HG03108 (cell line): ENCODE data around the gene GPLD1.

Experiments
- ATAC-seq: cut with Tn5 transposase; IDR thresholded peaks from one replicate; pipeline ENCODE4 v1.9.1; 2021; ENCODE audit warnings: moderate library complexity; ENCODE audit not compliant: unreplicated experiment

The GPLD1 gene

GRCh38 chr6:24501914-24502313, 12.5 kb upstream of the GPLD1 start:
- ATAC-seq, result no peak

DNA sequence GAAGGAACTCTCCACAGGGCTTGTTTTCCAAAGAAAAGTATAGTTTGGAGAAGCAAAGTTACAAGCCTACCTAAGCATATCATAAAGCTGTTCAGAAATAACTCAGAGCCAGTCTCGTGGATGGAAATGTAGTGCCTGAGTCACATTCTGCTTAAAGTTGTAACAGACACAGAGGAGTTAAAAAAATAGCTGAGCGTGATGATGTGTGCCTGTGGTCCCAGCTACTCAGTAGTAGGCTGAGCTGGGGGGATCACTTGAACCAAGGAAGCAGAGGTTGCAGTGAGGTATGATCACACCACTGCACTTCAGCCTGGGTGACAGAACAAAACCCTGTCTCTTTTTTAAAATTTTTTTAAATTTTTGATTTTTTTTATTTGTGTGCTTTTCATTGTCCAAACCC, 12.0 kb upstream of the GPLD1 start:
- no peak for ATAC-seq

GRCh38 chr6:24500683-24501082, 11.3 kb upstream of the GPLD1 start:
- ATAC-seq, result no peak

DNA sequence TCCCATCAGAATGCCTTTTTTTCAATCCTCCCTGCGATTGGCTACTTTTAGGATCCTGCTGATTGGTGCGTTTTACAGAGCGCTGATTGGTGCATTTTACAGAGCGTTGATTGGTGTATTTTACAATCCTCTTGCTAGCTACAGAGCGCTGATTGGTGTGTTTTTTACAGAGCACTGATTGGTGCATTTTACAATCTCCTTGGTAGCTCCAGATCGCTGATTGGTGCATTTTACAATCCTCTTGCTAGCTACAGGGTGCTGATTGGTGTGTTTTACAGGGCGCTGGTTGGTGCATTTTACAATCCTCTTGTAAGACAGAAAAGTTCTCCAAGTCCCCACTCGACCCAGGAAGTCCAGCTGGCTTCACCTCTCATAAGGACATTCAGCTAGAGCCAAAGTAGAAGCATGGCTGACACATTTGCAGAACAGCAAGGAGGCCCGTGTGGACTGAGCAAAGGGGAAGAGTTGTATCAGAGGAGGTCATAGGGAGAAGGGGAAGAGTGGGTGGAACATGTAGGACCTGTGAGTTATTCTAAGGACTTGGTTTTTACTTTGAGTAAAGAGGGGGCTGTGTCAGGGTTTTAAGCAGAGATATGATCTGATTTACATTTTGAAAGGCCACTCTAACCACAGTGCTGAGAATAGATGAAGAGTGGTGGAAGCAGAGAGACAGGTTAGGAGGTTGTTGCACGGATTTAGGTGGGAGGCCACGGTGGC, 8.0 kb upstream of the GPLD1 start:
- ATAC-seq, result no peak

DNA sequence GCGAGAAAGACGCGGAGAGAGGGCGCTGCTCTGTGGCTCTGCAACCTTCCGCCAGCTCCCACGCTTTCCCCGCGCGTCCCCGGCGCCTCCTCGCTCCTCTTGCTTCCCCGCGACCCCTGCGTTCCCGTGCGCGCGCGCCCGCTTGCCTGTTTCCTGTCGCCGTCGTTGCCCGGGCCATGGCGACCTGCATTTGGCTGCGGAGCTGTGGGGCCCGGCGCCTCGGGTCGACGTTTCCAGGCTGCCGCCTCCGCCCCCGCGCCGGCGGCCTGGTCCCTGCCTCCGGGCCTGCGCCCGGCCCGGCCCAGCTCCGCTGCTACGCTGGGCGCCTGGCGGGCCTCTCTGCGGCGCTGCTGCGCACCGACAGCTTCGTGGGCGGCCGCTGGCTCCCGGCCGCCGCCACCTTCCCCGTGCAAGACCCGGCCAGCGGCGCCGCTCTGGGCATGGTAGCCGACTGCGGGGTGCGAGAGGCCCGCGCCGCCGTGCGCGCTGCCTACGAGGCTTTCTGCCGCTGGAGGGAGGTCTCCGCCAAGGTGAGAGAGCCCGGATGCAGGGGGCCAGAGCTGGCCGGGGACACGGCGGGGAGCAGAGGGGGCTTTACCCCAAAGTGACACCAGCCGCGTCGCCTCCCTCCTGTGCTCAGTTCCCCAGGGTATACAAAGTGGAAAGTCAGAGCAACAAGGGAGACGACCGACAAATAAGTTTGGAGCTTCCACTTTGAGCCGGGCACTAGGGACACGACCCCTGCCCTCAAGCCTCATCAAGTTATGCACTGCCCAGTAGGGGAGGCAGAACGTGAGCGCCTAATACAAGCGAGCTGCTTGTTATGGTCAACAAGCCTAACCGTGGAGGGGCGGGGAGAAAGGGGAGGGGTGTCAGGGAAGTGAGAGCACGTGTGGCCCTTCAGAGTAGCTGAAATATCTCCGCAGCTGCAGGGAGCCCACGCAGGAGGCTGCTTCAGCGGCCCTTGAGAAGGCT, 5.7 kb upstream of the GPLD1 start, which contains the start of gene ALDH5A1:
ALDH5A1 (plus strand) TSS at position 149 of the 975 bp plus-strand sequence; CDS start at position 177, 28 bp downstream.
- peak; percentile 60 for ATAC-seq

GRCh38 chr6:24493945-24494820, 4.8 kb upstream of the GPLD1 start:
- ATAC-seq, result no peak

GRCh38 chr6:24492475-24492874, 3.1 kb upstream of the GPLD1 start:
- ATAC-seq, result no peak

DNA sequence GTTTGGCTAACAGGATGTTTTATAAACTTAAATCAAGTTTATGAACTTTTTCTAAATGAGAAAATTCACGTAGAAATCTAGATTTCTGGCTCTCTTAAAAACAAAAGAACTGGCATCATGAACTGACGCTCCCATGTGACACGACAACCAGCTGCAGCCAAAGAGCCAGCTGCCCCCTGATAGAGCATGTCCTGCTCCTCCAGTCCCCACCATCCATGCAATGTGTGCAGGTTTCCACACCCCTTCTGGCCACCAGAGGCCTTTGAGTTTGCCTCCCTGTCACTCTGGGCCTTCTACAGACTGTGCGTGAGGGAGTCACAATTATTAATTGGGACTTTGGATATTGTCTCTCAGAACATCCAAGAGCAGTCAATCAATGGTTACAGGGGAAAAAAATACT, 1.6 kb upstream of the GPLD1 start:
- ATAC-seq, result no peak

DNA sequence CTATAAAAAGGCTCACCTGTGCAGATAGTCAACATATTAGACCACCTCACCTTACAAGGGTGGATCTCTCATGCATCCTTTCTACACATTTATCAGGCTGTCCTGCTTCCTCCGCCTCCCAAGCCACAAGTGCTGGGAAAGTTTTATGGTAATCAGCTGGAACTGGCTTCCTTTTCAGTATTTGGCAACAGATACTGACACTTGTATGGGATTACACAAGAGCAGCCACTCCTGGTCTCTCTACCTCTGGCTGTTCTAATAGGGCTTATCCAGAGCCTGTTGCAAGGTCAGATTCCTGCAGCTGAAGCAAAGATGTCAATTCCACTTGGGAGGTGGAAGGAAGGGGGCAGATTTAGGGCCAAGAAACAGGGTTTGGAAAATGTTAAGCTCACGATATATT, 503 bp upstream of the GPLD1 start:
- no peak for ATAC-seq

- ATAC-seq, result no peak
Observed at GRCh38 chr6:24486065-24486464, 3.3 kb downstream of the GPLD1 start.

GRCh38 chr6:24484657-24485323, 4.6 kb downstream of the GPLD1 start:
- ATAC-seq, result no peak

GRCh38 chr6:24481449-24481848, 7.9 kb downstream of the GPLD1 start:
- no peak for ATAC-seq

DNA sequence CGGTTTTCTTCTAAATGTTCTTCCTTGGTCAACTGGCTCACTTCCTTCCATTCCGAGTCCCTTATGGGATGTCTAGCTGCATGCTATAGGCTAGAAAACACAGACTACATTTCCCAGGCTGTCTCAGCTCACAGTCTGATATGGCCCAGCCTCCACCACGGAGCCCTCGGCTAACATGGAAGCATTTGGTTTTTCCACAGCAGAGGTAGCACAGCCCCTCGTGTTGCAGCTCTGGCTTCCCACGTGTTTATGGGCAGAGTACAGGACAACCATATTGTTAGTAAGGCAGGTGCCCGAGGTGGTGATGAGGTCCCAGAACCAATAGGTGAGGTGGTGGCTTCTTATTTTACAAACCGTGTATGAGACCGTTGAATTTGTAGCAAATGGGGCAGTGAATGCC, 8.7 kb downstream of the GPLD1 start:
- no peak for ATAC-seq

- ATAC-seq, result no peak
Observed at GRCh38 chr6:24478903-24479302, 10.5 kb downstream of the GPLD1 start.

DNA sequence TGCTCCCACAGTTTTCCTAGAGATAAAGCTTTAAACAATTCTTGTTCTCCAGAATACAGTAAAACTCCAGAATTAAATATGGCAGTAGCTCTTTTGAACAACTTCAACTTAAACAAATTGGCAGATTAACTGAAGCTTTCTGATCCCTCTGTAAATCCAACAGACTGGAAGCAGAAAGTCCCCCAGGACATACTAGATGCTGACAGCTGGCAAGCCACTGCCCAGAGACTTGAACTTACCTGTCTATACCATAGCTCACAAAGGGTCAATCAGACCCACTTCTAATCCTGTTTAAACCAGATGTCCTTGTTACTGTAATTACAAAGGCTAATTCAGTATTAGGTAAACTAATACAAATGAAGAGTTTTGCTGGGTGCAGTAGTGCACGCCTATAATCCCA, 12.3 kb downstream of the GPLD1 start:
- ATAC-seq, result no peak

DNA sequence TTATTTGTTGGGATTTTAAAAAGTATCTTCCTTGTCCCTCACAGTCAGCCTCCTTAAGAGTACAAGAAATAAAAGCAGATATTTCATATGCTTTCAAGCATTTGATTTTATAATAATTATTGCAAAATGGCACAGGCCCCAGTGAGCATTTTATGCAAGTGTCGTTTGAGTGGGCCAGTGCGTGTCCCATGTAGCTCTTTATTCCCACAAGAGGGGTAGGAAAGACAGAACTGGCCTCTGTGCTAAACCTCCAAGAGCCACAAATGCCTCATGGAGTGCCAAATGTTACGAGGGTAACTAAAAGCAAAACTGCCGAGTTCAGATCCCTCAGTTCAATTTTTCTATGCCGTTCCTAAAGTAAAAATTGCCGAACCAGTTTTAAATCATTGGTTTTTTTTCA, 12.7 kb downstream of the GPLD1 start:
- ATAC-seq, result no peak

DNA sequence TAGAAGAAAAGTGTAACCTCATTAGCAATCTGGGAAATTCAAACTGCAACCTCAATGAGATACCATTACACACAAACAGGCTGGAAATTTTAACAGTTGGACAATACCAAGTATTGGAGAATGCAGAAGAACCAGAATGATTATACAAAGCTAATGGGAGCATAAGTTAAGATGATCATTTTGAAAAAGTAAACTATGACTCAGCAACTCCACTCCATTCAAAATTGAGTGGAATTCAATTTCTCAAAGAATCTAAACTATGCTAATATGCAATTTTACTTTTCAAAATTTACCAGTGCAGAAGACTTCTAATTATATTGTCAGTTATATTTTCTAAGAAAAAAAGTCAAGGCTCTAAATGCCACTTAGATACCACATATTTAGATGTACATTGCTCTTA, 17.2 kb downstream of the GPLD1 start:
- ATAC-seq, result no peak

DNA sequence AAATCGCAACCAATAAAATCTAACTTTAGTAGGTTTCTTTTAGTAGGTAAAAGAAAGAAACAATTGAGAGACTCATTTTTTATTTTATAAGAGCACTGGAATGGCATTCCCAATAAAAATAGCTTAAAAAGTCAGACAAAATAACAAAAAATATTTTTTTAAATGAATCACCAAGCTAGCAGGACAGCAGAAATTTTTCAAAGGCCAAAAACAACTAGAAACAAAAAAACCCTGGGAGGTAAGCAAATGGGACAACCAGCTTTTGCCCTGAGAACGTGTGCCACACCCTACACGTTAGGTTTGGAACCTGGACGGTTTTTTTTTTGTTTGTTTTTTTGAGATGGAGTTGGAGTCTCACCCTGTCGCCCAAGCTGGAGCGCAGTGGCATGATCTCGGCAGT, 19.6 kb downstream of the GPLD1 start:
- no peak for ATAC-seq

- ATAC-seq, result no peak
Observed at GRCh38 chr6:24464253-24465038, 24.9 kb downstream of the GPLD1 start.

DNA sequence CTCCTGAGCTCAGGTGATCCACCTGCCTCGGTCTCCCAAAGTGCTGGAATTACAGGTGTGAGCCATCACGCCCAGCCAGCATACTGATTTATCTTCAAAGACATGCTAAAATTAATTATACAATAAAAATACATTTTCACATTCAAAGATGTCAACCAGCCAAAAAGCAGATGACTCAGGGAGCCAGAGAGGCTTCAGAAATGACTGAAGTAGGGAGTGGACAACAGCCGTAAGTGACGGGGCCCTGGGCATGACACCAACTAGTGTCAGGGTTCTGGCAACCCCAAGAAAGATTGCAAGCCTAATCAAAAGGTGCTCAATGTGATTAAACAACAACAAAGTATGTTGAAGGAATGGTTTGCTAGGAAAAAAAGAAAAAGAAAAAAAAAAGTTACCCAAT, 28.4 kb downstream of the GPLD1 start:
- no peak for ATAC-seq
